Measurements from ENCODE around the gene XK.

The XK gene

DNA sequence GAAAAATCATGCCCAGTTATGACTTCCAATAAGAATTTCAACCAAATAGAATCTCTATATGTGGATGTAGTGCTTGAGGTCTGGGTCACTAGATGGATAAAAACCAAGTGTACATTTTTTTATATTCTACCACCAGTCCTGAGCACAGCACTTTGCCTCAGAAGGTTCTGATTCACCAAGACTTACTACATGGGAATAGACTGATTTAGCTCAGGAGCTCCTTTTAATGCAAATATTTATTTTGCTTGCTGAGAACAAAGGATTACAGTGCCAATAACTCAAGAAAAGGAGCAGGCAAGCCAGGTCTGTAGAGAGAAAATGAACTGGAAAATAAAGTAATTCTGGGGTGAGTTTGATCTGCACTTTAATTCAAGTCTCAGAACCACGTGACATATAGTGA is 6.4 kb upstream of the XK start:
- DNase-seq (ENCODE audit: low read depth): no peak
- TF ChIP-seq, protein P1, sequence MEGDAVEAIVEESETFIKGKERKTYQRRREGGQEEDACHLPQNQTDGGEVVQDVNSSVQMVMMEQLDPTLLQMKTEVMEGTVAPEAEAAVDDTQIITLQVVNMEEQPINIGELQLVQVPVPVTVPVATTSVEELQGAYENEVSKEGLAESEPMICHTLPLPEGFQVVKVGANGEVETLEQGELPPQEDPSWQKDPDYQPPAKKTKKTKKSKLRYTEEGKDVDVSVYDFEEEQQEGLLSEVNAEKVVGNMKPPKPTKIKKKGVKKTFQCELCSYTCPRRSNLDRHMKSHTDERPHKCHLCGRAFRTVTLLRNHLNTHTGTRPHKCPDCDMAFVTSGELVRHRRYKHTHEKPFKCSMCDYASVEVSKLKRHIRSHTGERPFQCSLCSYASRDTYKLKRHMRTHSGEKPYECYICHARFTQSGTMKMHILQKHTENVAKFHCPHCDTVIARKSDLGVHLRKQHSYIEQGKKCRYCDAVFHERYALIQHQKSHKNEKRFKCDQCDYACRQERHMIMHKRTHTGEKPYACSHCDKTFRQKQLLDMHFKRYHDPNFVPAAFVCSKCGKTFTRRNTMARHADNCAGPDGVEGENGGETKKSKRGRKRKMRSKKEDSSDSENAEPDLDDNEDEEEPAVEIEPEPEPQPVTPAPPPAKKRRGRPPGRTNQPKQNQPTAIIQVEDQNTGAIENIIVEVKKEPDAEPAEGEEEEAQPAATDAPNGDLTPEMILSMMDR (IDR thresholded peaks at IDR 0.05; ENCODE audit: low read length, missing control alignments): no peak
- H3K4me3 ChIP-seq (replicated peaks; ENCODE audit: low read depth, low read length): no peak overlapping the region

DNA sequence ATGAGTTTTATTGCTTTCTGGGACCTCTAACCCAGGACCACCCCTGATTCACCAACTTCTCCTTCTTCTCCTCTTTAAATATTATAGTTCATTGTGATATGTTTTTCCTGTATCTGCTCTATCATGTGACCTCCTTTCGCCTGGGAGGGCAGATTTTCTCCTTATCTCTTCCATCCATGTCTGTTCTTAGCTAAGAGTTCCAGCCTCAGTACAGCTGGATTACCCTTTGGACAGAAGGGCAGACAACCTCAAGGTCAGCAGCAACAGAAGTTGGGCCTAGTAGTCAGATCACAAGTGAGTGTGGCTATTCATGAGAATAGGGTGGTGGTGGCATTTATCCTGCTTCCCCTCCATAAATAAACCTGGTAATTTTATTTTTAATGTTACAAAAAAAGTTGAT is 5.7 kb upstream of the XK start:
- no peak for DNase-seq (ENCODE audit: low read depth)
- no peak overlapping the region for H3K4me3 ChIP-seq (replicated peaks; ENCODE audit: low read depth, low read length)
- TF ChIP-seq, protein P1 (IDR thresholded peaks at IDR 0.05; ENCODE audit: low read length, missing control alignments): no peak

DNA sequence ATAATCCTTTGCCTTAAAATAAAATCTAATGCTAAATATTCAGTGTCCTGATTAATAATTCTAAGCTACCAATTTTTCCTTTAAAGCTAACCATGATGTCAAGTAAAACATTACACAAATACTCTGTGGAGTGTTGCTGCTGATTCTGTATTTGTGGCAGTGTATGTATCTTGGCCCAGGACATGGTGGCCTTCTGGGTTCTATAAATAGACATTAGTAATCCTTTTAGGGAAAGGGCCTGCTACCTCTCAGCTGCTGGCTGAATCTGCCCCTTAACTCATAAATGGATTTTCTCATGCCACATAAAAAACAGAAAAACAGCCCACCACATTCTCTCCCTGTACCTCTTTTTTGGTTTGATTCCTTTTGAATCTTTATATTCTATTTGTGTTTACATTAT is 1.2 kb upstream of the XK start:
- TF ChIP-seq, protein P1 (IDR thresholded peaks at IDR 0.05; ENCODE audit: low read length, missing control alignments): no peak
- no peak for DNase-seq (ENCODE audit: low read depth)
- H3K4me3 ChIP-seq (replicated peaks; ENCODE audit: low read depth, low read length): no peak overlapping the region

DNA sequence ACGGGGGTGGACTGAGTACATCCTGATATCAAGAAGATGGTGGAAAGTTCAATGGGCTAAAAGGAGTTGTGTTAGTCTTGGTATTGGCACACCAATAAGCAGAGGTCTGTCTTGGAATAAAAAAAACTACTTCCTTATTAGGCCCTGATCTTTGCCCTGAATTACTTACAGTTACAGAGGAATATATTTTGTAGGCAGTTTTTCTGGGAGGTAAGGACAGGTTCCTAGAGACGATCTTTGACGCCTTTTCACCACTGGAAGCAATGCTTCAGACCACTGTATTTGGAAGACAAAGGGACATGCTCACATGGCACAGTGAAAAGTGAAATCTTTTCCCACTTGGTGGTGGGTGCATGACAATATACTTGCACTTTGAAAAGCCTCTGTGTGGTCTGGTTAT is 618 bp upstream of the XK start:
- DNase-seq (ENCODE audit: low read depth): no peak
- H3K4me3 ChIP-seq (replicated peaks; ENCODE audit: low read depth, low read length): no peak overlapping the region
- TF ChIP-seq, protein P1 (IDR thresholded peaks at IDR 0.05; ENCODE audit: low read length, missing control alignments): no peak

DNA sequence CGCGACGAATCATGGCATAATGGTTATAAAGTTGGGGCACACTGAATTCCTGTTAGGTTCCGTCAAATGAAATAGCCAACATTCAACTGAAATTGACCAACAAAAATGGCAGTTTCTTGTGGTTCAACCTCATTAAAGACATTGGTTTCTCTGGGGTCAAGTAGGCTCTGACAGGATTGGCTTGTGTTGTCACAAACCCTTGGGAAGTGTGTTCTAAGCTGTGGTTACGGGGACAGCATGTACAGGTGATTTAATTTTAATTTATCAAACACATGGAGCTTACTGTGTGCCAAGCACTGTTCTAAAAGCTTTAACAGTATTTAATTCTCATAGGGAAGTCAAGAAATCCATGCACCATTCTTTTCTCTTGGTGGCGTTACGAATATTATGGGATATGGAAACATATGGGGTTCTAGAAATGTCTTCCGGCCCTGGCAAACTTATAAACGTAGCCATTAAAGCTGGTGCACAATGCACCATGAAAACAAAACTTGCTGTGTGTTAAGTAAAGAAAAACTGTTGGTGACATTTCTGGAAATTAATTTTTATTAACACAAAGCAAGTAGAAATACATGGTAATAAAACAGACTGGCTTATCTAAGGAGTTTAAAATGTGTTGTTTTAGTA is 891 bp downstream of the XK start:
- no peak overlapping the region for H3K4me3 ChIP-seq (replicated peaks; ENCODE audit: low read depth, low read length)

DNA sequence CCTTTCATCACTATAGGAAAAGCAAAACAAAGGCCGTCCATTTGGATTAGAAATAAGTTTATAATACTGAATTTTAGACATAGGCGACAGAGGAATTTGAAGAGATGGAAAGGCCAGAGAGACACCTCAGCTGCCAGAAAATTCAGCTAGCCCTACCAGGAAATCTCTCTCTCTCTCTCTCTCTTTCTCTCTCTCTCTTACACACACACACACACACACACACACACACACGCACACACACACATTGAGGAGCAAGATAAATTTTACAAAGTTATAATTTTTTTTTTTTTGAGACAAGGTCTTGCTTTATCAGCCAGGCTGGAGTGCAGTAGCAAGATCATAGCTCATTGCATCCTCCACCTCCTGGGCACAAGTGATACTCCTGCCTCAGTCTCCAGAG is 1.4 kb downstream of the XK start:
- TF ChIP-seq, protein P1 (IDR thresholded peaks at IDR 0.05; ENCODE audit: low read length, missing control alignments): no peak
- no peak overlapping the region for H3K4me3 ChIP-seq (replicated peaks; ENCODE audit: low read depth, low read length)
- no peak for DNase-seq (ENCODE audit: low read depth)

More for the DNA sequence above, 891 bp downstream of the XK start:
- DNase-seq (ENCODE audit: low read depth): no peak
- TF ChIP-seq, protein P1 (IDR thresholded peaks at IDR 0.05; ENCODE audit: low read length, missing control alignments): no peak

DNA sequence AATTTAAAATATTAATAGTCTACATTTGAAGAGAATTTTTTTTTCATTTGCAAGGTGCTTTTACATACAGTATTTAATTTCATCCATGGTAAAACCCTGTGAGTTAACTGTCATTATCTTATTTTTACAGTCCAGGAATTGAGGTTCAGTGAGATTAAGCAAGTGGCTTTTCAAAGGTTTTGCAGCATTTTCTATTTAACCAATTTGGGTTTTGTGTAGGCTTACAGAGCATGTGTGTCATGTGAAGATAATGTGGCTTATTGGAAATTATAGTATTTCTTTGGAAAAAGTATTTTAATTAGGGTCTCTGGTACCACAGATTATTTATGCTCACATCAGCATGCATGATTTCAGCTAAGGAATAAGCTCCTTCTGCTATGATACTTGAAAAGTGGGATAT is 4.5 kb downstream of the XK start:
- TF ChIP-seq, protein P1 (IDR thresholded peaks at IDR 0.05; ENCODE audit: low read length, missing control alignments): no peak
- H3K4me3 ChIP-seq (replicated peaks; ENCODE audit: low read depth, low read length): no peak overlapping the region
- DNase-seq (ENCODE audit: low read depth): no peak
